ENCODE measurements around the gene KDELR1. TPM values are rescaled to one million over a fixed set of nuclear protein-coding genes. Genes with fewer than 3 reads are reported as not detected.

The KDELR1 gene
- total and polyA plus RNA-seq, 9 of the 15 experiments (the other 6 are each of a cell fraction or from before 2014, with no cell fraction given) = 6.1 to 165 (median 58.5) TPM

- TF ChIP-seq E2F1 (CRISPR knock-in tag; IDR thresholded peaks at IDR 0.05) = 0 out of 2 replicates have a peak, but pooled peaks have one; percentile 37
- TF ChIP-seq HMGN3 (IDR thresholded peaks at IDR 0.05; ENCODE audit: borderline replicate concordance, extremely low read depth, insufficient read length, low read depth, low read length) = peak; percentile 40
- no peak for TF ChIP-seq ARID1B (IDR thresholded peaks at IDR 0.05)
- TF ChIP-seq BRD9 (IDR thresholded peaks at IDR 0.05; ENCODE audit: low read depth, partially characterized antibody) = peak; percentile 58
- no peak for TF ChIP-seq MCM2 (IDR thresholded peaks at IDR 0.05; ENCODE audit: low read depth)
- TF ChIP-seq TCF7L2 (IDR thresholded peaks at IDR 0.05; ENCODE audit: low read depth, low read length) = no peak
- TF ChIP-seq MAX (CRISPR knock-in tag; IDR thresholded peaks at IDR 0.05) = peak; percentile 97
- TF ChIP-seq MGA (IDR thresholded peaks at IDR 0.05) = peak; percentile 62
- peak; percentile 57 for TF ChIP-seq BHLHE40 (IDR thresholded peaks at IDR 0.05; ENCODE audit: low read length)
- TF ChIP-seq ETS2 (tag; IDR thresholded peaks at IDR 0.05; ENCODE audit: borderline replicate concordance, poor library complexity, severe bottlenecking) = no peak
Observed at GRCh38 chr19:48398375-48399235, 7.3 kb upstream of the KDELR1 start (continued).

Data from K562 (cell line).